ENCODE measurements around the gene OR3A3.
"Not testable (repeated sequence)": the region's sequence is repeated elsewhere in the genome, so short reads cannot be mapped to it uniquely, and the experiment has no call there.

The OR3A3 gene

GRCh38 chr17:3411070-3411469 lies at the start of gene OR3A3:
Gene OR3A3 (plus strand): TSS chr17:3411370.
- DNase-seq: no peak

- not testable (repeated sequence) for DNase-seq
Measured at GRCh38 chr17:3371167-3371566, 40.0 kb upstream of the OR3A3 start.

- DNase-seq: no peak
Measured at GRCh38 chr17:3378321-3378720, 32.8 kb upstream of the OR3A3 start.

DNA sequence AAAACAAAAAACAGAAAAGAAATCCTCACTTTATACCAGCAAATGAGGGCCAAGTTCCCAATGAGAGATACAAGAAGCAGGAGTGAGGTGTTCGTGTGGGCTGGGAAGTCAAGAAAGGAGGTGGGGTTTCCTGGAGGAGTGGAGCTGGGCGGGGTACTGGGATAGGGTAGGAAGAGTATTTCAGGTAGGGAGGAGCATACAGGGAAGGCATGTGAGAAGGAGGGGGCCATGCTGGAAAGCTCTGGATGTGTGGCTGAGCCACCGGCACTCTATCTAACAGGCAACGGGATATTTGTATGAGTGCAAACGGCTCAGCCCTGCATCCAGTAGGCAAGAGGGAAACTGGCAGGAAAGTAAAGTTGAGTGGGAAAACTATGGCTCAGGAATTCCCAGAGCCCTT lies 29.2 kb upstream of the OR3A3 start:
- no peak for DNase-seq

DNA sequence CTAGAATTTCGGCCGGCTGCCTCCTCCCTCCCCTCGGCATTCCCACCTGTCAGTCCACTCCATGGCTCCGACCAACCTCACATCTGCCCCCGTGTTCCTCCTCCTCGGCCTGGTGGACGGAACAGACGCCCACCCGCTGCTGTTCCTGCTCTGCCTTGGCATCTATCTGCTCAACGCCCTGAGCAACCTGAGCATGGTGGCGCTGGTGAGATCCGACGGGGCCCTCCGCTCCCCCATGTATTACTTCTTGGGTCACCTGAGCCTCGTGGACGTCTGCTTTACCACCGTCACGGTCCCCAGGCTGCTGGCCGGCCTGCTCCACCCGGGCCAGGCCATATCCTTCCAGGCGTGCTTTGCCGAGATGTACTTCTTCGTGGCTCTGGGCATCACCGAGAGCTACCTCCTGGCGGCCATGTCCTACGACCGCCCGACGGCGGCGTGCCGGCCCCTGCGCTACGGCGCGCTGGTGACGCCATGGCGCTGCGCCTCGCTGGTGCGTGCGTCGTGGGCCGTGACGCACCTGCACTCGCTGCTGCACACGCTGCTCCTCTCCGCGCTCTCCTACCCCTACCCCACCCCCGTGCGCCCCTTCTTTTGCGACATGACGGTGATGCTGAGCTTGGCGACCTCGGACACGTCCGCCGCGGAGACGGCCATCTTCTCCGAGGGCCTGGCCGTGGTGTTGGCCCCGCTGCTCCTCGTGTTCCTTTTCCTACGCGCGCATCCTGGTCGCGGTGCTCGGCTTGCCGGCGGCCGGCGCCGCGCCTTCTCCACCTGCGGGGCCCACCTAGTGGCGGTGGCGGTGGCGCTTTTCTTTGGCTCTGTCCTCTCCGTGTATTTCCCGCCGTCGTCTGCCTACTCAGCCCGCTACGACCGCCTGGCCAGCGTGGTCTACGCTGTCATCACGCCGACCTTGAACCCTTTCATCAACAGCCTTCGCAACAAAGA lies 25.0 kb upstream of the OR3A3 start, which contains the start of gene OR3A2:
TSS of gene OR3A2 (minus strand) at position 440 of the 948 bp plus-strand sequence.
- no peak for DNase-seq

GRCh38 chr17:3389791-3390190 lies 21.4 kb upstream of the OR3A3 start:
- DNase-seq: no peak

DNA sequence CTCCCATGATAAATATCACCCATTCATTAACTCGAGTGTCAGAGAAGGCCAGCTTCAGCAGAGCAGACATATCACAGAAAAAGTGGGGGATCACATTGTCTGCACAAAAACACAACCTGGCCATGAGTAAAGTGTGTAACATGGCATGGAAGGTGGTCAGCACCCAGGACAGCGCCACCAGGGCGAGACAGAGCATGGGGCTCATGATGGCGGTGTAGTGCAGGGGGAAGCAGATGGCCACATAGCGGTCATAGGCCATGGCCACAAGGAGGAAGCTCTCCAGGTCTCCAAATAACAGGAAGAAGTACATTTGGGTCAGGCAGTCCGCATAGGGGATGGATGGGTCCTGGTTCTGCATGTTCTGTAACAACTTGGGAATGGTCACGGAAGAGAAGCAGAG lies 13.4 kb upstream of the OR3A3 start:
- not testable (repeated sequence) for DNase-seq

DNA sequence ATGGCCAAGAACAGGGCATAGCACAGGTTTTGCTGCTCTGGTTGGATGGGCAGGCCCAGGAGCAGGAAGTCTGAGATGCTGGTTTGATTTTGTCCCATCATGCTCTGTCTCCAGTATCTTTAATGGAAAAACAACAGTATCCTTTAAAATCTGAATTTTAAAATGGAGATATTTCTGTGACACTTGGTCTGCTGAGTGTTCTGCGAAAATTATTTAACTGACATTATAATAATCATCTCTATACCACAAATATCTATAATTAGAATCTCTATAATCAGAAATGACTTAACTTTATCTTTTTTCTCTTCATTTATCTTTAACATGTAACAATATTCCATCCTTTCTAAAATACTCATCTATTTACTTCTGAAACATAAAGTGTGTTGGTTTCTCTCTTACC lies 12.9 kb upstream of the OR3A3 start, which contains the start of gene OR1E1:
TSS of gene OR1E1 (minus strand) at position 101 of the 400 bp plus-strand sequence. CDS start at position 101, 0 bp downstream.
- no peak for DNase-seq

DNA sequence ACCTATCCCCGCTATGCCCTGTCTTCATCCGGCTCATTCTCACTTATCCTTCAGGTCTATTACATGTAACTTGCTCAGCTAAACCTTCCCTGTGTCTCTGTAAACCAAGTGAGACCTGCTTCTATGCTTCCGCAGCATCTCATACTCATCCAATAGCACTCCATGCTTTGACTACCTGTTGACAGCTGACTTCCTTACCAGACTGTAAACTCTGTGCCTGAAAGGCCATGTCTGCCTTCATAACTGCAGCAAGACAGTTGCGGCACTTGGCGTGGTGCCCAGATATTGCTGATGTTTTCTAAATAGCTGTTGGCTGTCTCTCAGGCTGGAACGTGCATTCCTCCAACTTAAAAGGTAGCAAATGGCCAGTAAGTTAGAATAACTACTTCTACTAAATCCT lies 11.1 kb upstream of the OR3A3 start:
- DNase-seq: no peak

DNA sequence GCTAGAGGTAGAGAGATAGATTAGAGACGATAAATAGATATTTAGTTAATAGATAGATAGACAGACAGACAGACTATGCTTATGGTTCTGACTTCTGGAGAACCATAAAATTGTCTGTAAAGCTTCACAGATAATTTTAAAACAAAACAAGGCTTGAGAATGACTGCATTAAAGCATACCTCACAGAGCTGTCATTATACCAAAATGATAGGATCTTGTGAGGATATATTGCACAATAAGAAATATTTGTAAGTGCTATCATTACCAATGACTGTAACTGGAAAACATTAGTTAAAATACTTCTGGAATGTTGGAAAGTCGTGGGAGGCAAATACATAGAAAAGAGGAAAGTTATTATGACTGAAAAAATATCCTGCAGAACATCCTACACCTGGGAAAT lies 9.4 kb upstream of the OR3A3 start:
- no peak for DNase-seq

- not testable (repeated sequence) for DNase-seq
Measured at GRCh38 chr17:3403856-3404255, 7.3 kb upstream of the OR3A3 start.

- DNase-seq: not testable (repeated sequence)
Measured at GRCh38 chr17:3412216-3412615, 1.0 kb downstream of the OR3A3 start.

GRCh38 chr17:3415610-3416009 lies 4.4 kb downstream of the OR3A3 start:
- DNase-seq: no peak

GRCh38 chr17:3418222-3418621 lies 7.1 kb downstream of the OR3A3 start:
- no peak for DNase-seq

DNA sequence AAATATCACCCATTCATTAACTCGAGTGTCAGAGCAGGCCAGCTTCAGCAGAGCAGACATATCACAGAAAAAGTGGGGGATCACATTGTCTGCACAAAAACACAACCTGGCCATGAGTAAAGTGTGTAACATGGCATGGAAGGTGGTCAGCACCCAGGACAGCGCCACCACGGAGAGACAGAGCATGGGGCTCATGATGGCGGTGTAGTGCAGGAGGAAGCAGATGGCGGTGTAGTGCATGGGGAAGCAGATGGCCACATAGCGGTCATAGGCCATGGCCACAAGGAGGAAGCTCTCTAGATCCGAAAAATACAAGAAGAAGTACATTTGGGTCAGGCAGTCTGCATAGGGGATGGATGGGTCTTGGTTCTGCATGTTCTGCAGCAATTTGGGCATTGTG lies 22.0 kb downstream of the OR3A3 start:
- not testable (repeated sequence) for DNase-seq

DNA sequence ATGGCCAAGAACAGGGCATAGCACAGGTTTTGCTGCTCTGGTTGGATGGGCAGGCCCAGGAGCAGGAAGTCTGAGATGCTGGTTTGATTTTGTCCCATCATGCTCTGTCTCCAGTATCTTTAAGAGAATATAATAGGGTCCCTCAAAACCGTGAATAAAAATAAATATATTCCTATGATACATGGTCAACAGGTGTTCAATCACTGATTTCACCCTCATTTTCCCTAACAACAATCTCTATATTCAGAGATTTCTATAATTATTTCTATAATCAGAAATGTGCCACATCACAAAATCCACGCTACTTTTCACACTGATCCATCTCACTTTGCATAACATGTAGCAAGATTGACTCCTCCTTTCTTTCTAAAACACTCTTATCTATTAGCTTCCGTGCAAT lies 22.6 kb downstream of the OR3A3 start, which contains the start of gene OR1E2:
TSS of gene OR1E2 (minus strand) at position 101 of the 400 bp plus-strand sequence. CDS start at position 101, 0 bp downstream.
- DNase-seq: no peak

DNA sequence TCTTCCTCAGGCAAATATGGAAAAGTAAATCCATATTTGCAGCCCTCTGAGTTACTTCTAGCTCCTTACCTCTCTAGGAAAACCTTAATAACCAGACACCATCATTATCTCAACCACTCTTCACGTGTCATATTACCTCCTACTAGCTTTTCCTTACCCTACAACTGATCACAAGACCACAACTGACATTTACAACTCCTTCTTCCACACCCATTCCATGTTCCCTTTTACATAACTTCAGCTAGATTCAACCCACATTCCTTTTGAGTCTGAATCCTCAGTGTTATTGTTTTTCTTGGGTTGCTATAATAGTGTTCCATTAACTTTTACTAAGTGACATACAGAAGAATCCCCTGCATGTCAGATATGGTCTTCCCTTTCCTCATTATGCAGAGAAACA lies 27.2 kb downstream of the OR3A3 start:
- no peak for DNase-seq

DNA sequence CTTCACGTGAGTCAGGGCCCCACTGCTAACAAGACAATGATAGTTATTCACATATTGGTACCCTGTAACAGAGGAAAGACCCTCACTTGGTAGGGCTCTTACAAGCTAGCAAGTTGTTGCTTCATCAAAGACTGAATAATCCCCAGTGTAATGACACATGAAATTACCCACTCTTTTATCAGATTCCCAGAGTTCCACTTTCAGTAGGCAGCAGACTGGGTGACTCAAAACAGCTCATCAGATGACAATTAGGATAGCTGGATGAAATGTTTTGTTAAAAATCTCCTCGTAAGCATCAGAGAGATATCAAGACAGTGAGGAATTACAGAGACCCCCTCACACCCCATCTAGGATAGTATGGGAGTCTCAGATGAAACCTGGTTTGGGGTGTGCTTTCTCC lies 29.3 kb downstream of the OR3A3 start:
- no peak for DNase-seq

GRCh38 chr17:3447625-3448024 lies 36.5 kb downstream of the OR3A3 start:
- DNase-seq: peak in 1 of 2 experiments; percentile 34

- DNase-seq: no peak
Measured at GRCh38 chr17:3448059-3448665, 37.0 kb downstream of the OR3A3 start.

DNA sequence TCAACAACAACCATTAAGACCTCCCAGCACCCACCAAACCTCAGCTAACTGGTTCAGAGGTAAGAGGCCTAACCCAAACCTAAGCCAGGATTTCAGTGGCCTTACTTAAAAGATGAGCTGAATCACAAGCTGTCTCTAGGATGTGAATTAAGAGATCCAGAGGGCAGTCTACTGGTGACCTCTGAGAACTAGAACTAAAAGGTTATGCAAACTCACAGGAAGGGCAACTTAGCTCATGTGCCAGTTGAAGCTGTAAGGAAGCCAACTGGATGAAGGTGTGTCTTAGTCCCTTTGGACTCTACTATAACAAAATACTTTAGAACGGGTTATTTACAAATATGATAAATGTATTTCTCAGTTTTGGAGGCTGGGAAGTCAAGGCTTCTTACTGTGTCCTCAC lies 55.2 kb downstream of the OR3A3 start:
- DNase-seq: not testable (repeated sequence)

- DNase-seq: no peak
Measured at GRCh38 chr17:3469529-3469928, 58.4 kb downstream of the OR3A3 start.

- no peak for DNase-seq
Measured at GRCh38 chr17:3471599-3471998, 60.4 kb downstream of the OR3A3 start, which contains the start of gene SPATA22. Gene SPATA22 (minus strand): TSS chr17:3471819. CDS start chr17:3469325, 2,494 bp downstream.

- DNase-seq: no peak
Measured at GRCh38 chr17:3472137-3472536, 61.0 kb downstream of the OR3A3 start.
